Measurements from ENCODE around the gene CRKL. TPM values are rescaled to one million over a fixed set of nuclear protein-coding genes. Genes with fewer than 3 reads are reported as not detected.

CRKL gene
- total RNA-seq, 2 donors from 2014 or later: 51.3 to 60.9 TPM

DNA sequence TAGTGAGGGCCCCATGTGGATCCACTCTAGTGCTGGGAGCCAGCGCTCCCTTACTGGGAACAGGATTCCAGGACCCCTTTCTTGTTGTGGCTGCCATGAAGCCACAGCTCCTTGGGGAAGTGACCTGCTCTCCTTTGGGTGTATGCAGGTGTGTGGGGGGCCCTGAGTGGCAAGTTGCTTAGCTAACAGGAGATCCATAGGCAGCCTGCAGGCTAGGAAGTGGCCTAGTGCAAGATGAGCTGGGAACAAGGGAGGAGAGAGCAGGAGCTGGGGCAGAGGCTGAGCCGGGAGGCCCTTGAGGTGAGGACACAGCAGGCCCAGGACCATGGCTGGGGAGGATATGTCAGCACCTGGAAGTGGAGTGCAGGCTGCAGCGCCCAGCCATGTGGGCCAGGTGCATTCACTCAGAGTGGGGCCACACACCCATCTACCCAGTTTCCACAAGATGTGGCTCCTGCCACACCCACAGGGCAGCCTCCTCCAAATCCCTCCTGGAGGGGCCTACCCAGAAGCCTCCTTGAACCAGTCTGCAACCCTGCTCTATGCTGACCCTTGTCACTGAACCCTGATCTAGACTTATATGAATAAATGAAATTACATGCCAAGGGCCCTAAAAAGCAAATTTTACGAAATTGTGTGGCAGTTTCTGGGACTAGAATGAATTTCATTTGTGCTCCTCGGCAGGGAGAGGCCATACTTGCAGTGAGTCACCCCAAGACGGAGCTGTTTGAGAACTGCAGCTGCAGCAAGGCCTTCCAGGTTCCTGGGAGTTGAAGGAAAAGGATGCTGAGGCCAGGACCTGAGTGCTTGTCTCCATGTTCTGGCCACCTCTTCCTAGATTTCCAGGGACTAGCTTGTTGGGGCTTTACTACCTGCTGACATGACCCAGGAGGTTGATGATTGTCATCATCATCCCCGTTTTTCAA lies 81.5 kb downstream of the CRKL start:
- intact Hi-C loops (cut with DNase I, micrococcal nuclease): no loop called here
- ATAC-seq (no peak), DNase-seq (no peak)

DNA sequence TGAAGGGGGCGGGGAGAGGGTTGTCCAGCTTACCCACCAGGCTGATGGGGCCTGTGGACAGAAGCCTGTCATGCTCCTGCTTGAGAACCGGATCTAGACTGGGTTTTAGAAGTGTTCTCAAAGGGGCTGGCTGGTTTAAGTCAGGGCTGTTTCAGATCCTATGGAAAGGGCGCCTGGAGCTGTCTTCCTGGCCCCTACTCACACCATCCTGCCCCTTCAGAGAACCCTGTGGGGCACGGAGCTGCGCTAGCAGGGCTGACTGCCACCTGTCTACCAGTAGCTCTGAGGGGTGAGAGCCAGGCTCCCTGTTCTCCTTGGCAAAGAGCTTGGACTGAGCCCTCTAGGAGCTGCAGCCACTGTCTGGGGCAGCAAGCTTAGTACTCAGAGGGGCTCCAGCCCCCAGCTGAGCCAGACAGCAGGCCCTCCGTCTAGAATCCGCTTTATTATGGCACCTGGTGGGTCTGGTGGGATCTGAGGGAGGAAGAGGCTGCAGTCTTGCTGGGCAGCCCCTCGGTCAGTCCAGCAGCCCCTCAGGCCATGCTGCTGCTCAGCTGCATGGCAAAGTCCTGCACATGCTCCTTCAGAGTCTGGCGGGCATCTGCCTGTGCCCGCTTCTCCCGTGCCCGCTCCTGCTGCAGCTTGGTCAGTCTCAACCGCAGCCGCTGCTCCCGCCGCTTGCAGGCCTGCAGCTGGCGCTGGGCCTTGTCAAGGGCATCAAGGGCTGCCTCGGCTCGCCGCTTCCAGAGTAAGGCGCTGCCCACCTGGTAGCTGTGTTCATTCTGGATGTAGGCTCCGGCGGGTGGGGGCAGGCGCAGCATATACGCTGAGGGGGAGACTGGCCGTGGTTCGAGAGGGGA lies 82.4 kb downstream of the CRKL start:
- intact Hi-C loops (cut with DNase I, micrococcal nuclease): no loop called here
- ATAC-seq (no peak), DNase-seq (no peak)

DNA sequence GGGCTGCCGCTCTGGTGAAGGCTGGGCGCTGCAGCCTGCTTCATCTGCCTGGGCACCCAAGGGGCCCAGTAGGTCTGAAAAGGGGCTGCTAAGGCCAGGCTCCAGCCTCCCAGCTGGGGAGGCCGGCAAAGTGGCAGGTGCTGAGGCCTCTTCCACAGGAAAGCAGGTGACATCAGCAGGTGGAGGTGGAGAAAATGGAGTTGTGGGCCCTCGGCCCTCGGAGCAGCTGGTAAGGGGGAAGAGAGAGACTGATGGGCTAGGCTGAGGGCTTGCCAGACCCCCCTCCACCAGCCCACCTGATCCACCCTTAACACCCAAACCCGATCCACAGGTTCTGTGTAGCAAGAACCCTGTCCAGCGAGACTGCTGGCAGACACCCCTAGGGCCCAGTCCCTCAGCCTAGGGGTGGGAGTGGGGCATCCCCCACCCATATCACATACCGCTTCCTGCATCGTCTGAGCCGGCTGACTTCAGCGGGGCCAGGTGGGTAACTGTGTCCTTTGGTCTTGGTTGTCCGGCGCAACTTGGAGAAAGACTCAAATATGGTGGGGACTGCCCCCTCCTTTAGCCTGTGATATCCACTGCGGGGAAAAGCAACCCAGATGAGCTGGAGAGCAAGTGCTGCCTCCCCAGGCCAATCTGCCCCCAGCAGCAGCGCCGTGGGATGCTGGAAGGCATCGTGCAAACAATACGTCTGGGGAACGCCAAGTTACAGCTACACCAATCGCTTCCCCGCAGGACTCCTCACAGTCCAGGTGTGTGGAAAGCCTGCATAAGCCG lies 83.2 kb downstream of the CRKL start:
- intact Hi-C loops (cut with DNase I, micrococcal nuclease): no loop called here
- ATAC-seq (no peak), DNase-seq (no peak)

GRCh38 chr22:21000987-21001600 lies 83.9 kb downstream of the CRKL start:
- intact Hi-C loops (cut with DNase I, micrococcal nuclease): no loop called here

DNA sequence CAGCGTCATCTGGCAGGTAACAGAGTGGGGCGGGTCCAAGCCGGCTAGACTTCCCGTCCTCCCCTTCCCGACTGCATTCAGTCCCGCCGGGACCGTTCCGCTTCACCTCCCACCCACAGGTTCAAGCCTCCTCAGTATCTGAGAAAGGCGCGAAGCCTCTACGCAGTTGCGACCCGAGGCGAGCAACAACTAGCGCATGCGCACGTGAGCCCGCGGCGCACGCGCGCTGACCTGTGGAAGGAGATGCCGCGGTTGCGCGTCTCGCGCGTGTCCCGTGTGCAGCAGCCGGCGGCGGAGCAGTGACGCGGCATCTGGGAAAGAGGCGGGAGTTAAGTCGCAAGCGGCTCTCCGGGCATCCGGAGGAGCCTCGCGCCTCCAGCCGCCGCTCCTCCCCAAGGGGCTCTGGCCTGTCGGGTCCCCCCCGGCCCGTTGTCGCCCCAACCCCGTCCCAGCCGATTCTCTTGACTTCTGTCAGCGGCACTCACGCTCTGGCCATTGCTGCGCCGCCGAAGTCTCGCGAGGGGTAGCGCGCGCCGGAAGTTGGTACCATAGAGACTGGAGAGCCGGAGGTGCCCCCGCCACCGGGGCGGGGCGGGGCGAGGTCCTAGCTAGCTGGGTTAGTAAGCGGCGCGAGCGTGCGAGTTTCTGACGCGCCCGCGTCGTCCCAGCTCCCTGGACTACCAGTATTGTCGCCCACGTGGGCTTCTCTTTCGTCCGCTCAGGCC lies 84.6 kb downstream of the CRKL start, which contains the start of gene THAP7:
Gene THAP7 (minus strand): TSS at position 518 of the 725 bp plus-strand sequence. CDS start 207 bp downstream, at position 311.
- ATAC-seq: peak; percentile 90

More at GRCh38 chr22:21000987-21001600, 83.9 kb downstream of the CRKL start:
- no peak for ATAC-seq
- DNase-seq: no peak

More for the DNA sequence above, 84.6 kb downstream of the CRKL start, which contains the start of gene THAP7:
- peak; percentile 97 to 98 for DNase-seq
- intact Hi-C loops (cut with DNase I, micrococcal nuclease): no loop called here

Other genes with a start within 250 kb of the CRKL start
- gene SERPIND1, start 143.3 kb upstream of the CRKL start, total RNA-seq: not detected
- gene PI4KA, start 58.6 kb upstream of the CRKL start, total RNA-seq: 10 to 100 TPM; 77.3 to 82.4 TPM
- 10 to 100 TPM; 26.3 to 30.3 TPM for gene SNAP29, start 58.4 kb upstream of the CRKL start, total RNA-seq
- 100 to 1,000 TPM; 126 to 184 TPM for gene AIFM3, start 49.8 kb downstream of the CRKL start, total RNA-seq
- 10 to 100 TPM; 49.9 to 50.4 TPM for gene LZTR1, start 64.9 kb downstream of the CRKL start, total RNA-seq
- 10 to 100 TPM; 18.1 to 20.0 TPM for gene THAP7, start 84.7 kb downstream of the CRKL start, total RNA-seq
- 1 to 10 TPM in 1 of 2 donors, under 1 TPM in 1; 0.73 to 1.5 TPM for gene P2RX6, start 97.8 kb downstream of the CRKL start, total RNA-seq
- 1 to 10 TPM; 4.0 to 4.9 TPM for gene SLC7A4, start 115.2 kb downstream of the CRKL start, total RNA-seq
- gene LRRC74B, start 128.5 kb downstream of the CRKL start, total RNA-seq: under 1 TPM in 1 of 2 donors, not detected in 1; 0.18 TPM